LNCaP clone FGC (cell line): ENCODE data around the gene DLG5.

ENCODE experiments used
- DNase-seq: peaks from one replicate; pipeline ENCODE4 v3.0.0-alpha.2; 2011; ENCODE audit warnings: low read depth
- H3K4me3 ChIP-seq: 2 replicates; pipeline ENCODE4 v1.5.1; 2011; ENCODE audit warnings: mild to moderate bottlenecking, low read depth, low read length, control low read depth
- TF ChIP-seq, protein P1 (sequence below): IDR thresholded peaks from 2 replicates; pipeline ENCODE4 v1.5.1; 2012; ENCODE audit warnings: mild to moderate bottlenecking; ENCODE audit not compliant: control insufficient read depth, insufficient read depth; ENCODE audit errors: extremely low read depth

Gene DLG5

DNA sequence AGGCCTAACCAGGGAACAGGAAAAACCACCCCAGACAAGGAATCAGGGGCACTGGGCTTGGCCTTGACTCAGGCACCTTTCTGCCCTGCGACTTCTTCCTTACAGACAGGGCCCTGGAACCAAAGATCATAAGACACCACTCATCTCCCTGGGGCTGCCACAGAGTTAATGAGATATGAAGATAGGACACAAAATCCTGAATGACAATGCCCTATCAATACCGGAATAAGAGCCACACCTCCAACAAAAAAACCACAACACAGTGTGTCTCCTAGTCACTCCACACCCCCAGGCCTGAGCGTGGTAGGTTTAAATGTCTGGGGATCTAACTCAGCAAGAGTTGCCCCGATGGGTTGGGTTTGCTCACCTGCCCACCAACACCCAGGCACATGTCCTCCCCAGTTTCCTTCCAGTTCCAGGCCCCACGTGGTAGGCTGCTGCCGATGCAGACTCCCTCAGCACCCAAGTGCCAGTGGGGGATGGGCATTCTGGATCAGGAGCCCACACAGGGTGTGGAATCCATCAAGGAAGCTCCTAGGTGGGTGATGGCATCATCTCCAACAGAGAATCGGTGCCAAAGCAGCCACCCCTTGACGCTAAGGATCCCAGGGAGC, 3.9 kb downstream of the DLG5 start:
- DNase-seq: no peak
- no peak overlapping the region for H3K4me3 ChIP-seq
- TF ChIP-seq, protein P1, sequence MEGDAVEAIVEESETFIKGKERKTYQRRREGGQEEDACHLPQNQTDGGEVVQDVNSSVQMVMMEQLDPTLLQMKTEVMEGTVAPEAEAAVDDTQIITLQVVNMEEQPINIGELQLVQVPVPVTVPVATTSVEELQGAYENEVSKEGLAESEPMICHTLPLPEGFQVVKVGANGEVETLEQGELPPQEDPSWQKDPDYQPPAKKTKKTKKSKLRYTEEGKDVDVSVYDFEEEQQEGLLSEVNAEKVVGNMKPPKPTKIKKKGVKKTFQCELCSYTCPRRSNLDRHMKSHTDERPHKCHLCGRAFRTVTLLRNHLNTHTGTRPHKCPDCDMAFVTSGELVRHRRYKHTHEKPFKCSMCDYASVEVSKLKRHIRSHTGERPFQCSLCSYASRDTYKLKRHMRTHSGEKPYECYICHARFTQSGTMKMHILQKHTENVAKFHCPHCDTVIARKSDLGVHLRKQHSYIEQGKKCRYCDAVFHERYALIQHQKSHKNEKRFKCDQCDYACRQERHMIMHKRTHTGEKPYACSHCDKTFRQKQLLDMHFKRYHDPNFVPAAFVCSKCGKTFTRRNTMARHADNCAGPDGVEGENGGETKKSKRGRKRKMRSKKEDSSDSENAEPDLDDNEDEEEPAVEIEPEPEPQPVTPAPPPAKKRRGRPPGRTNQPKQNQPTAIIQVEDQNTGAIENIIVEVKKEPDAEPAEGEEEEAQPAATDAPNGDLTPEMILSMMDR: no peak

DNA sequence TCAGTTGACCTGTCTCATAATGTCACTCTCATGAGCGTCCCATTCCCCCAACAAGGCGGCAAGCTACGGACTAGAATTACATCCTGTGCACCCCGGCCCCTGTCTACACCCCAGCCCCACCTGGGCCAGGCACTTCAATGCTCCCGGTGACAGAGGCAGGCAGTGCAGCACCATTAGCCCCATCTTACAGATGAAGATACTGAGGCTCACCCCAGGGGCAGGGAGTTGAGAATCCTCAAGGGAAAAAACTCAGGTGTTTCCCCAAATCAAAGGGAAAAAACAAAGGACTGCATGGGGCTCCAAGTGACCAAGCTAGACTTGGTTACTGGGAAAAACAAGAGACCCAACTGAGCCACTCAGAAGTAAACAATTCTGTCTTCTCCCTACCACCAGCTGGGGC, 4.5 kb downstream of the DLG5 start:
- H3K4me3 ChIP-seq: no peak overlapping the region
- no peak for DNase-seq
- TF ChIP-seq, protein P1: no peak

DNA sequence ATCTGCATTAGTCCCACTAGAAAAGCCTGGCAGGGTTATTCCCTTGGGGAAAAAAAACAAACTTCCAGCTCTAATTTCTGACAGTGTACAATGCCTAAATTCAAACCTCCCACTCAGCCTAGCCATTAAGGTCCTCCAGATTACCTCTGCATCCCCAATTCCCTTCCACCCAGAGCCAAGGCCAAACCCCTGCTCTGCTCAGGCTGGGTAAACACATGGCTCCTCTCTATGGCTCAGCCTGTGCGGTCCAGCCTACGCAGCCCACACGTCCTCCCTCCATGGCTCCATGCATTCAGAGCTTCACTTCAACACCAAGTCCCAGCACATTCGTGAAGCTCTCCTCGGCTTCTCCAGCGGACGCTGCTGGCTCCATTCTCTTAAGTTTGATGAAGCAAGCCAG, 5.2 kb downstream of the DLG5 start:
- TF ChIP-seq, protein P1: no peak

DNA sequence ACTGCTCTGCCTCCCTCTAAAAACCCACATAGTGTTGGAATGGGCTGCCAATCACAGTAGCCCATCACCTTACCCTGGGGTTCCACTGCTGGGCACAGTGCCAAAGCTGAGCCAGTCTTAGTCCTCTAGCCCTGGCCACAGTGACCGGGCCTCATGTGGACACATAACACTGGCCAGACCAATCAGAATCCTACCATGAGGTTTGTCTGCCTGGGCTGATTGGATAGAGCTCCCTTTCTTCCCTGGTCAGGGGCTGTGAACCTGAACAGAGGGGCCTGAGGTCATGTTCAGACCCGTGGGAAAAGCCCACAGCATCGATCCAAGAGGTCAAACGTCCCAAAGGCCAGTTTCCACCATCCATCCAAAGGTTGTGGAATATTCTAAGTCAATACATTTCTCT, 6.1 kb downstream of the DLG5 start:
- DNase-seq: no peak
- TF ChIP-seq, protein P1: no peak
- no peak overlapping the region for H3K4me3 ChIP-seq

More for the DNA sequence above, 5.2 kb downstream of the DLG5 start:
- no peak overlapping the region for H3K4me3 ChIP-seq
- no peak for DNase-seq

DNA sequence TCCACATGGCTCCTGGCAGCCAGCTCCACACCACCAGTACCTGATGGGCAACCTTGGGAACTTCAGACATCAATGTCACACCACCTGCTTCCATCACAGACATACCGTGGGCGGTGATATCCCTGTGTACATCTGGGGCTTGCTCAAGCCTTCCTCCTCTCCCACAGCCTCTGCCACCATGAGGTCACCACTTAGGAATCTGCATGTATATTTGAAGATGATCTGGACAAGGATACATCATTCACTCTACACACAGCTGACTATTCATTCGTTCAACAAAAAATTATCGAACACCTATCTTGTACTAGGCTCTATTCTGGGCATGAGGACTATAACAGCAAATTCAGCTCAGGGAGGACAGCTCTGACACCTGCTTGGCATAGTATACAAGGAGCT, 6.8 kb downstream of the DLG5 start:
- TF ChIP-seq, protein P1: no peak
- H3K4me3 ChIP-seq: no peak overlapping the region
- peak; percentile 34 for DNase-seq

DNA sequence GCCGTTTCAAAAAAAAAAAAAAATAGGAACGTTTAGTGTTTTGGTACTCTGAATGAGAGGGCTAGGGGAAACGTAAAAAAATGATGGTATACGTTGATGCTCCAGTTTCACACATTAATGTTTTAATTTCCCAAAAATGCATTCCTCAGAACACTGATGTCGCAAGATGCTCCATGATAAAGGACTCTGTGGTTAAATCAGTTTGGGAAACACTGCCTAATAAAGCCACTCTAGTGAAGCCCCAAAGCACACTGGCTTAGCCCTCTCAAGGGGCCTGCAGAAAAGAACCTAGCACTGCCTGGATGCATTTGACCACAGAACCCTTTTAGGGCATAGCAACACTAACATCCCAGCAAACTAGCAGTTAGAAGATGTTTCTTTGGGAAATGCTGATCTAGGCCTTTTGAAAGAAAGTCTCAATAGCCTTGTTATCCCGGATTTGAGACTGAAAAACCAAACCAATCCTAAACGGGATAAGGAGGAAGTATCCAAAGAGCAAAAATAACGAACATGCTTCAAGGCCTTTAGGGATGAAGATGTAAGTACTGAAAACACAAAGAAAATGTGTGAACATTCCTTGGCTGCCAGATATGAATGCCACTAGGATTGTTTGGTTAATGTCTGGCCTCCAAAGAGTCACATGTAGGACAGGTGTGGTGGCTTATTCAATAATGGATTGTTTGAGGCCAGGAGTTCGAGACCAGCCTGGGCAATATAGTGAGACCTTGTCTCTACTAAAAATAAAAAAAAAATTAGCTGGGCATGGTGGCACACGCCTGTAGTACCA, 11.0 kb downstream of the DLG5 start:
- TF ChIP-seq, protein P1: no peak
- H3K4me3 ChIP-seq: no peak overlapping the region
- DNase-seq: no peak
